PC-9 (cell line): ENCODE data around the gene TGFBR1.

Source experiments
- EZH2 ChIP-seq: fragments of 200-600 bp; sonication (generic); IDR thresholded peaks from 2 replicates; pipeline ENCODE4 v1.8.0; 2017; ENCODE audit warnings: antibody characterized with exemption, low read depth
- TF ChIP-seq, protein P1 (sequence below): fragments of 200-600 bp; sonication (generic); conservative IDR thresholded peaks from 2 replicates; pipeline ENCODE4 v1.6.1; 2017; ENCODE audit warnings: mixed run types, antibody characterized with exemption, mild to moderate bottlenecking, moderate library complexity

GRCh38 chr9:99150451-99151171 is 45.7 kb downstream of the TGFBR1 start:
- TF ChIP-seq, protein P1, sequence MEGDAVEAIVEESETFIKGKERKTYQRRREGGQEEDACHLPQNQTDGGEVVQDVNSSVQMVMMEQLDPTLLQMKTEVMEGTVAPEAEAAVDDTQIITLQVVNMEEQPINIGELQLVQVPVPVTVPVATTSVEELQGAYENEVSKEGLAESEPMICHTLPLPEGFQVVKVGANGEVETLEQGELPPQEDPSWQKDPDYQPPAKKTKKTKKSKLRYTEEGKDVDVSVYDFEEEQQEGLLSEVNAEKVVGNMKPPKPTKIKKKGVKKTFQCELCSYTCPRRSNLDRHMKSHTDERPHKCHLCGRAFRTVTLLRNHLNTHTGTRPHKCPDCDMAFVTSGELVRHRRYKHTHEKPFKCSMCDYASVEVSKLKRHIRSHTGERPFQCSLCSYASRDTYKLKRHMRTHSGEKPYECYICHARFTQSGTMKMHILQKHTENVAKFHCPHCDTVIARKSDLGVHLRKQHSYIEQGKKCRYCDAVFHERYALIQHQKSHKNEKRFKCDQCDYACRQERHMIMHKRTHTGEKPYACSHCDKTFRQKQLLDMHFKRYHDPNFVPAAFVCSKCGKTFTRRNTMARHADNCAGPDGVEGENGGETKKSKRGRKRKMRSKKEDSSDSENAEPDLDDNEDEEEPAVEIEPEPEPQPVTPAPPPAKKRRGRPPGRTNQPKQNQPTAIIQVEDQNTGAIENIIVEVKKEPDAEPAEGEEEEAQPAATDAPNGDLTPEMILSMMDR, result no peak
- no peak for TF ChIP-seq EZH2
